ENCODE results near the gene RUNX1. TPM values are rescaled to one million over a fixed set of nuclear protein-coding genes. Genes with fewer than 3 reads are reported as not detected.

The RUNX1 gene
- total RNA-seq, 1 experiment from 2014 or later: 86.2 TPM

DNA sequence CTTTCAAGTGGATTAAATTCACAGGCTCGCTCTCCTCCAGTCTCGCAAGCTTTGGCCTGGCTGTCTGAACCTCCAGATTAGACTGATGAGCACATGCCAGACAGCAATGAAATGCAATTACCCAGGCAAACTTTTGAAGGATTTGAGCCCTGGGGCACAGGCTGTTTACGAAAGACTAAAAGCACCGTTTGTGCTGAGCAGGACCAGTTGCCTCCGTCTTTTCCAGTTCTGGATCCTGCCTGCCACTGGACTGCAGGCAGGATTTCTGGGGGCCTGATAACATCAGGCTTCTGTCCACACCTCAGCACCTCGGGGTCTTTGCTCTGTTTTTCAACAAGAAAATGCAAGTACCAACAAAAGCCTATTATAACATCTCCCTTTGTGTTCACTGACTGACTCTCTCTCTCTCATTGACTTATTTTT lies 234.6 kb downstream of the RUNX1 start:
- CTCF ChIA-PET: interaction anchor here (0.6 to 2.1 kb wide), 6 partner anchors 18 to 121 kb away, joined by 3 to 6 read pairs (median 4); no protein-coding TSS in a partner anchor
- H3K4me1 Mint-ChIP-seq (ENCODE audit: insufficient read depth, unreplicated experiment): peaks cover 58% of the 10 kb centered on the region
- no TSS peak for BruUV-seq (replicated peaks)

GRCh38 chr21:34813266-34813894 lies 235.7 kb downstream of the RUNX1 start:
- Mint-ChIP-seq H3K9me3 (ENCODE audit: unreplicated experiment) (no peaks in the 10 kb centered on the region), H3K27me3 (ENCODE audit: insufficient read depth, unreplicated experiment) (no peaks in the 10 kb centered on the region), H3K4me3 (ENCODE audit: unreplicated experiment) (peak overlapping the region; percentile 55), H3K36me3 (ENCODE audit: insufficient read depth, unreplicated experiment) (peaks cover 51% of the 10 kb centered on the region), H3K4me1 (ENCODE audit: insufficient read depth, unreplicated experiment) (peaks cover 60% of the 10 kb centered on the region), H3K27ac (ENCODE audit: low read depth, unreplicated experiment) (peak overlapping the region; percentile 85)
- no peak for TF ChIP-seq CTCF (IDR thresholded peaks at IDR 0.05; ENCODE audit: unreplicated experiment)
- ChIA-PET POLR2A (interaction anchor here (0.7 to 26.5 kb wide), 22 partner anchors 11 to 1256 kb away, joined by 3 to 972 read pairs (median 8); partner anchors contain the start of gene CBR1), CTCF (interaction anchor here (0.5 to 3.2 kb wide), 11 partner anchors 17 to 1023 kb away, joined by 3 to 21 read pairs (median 4); no protein-coding TSS in a partner anchor)
- peak; percentile 98 for DNase-seq (ENCODE audit: unreplicated experiment)
- TSS peak; percentile 77 for BruUV-seq (replicated peaks)
- intact Hi-C loops (cut with micrococcal nuclease): loop anchor here (1.0 to 2.0 kb wide), 3 partner anchors 23 to 69 kb away; no protein-coding TSS in a partner anchor

More for the DNA sequence above, 234.6 kb downstream of the RUNX1 start:
- Mint-ChIP-seq H3K36me3 (ENCODE audit: insufficient read depth, unreplicated experiment) (peaks cover 53% of the 10 kb centered on the region), H3K9me3 (ENCODE audit: unreplicated experiment) (no peaks in the 10 kb centered on the region), H3K27me3 (ENCODE audit: insufficient read depth, unreplicated experiment) (no peaks in the 10 kb centered on the region), H3K4me3 (ENCODE audit: unreplicated experiment) (peak overlapping the region; percentile 55), H3K27ac (ENCODE audit: low read depth, unreplicated experiment) (peak overlapping the region; percentile 85)
- POLR2A ChIA-PET: interaction anchor here (0.6 to 26.5 kb wide), 15 partner anchors 12 to 307 kb away, joined by 3 to 972 read pairs (median 15); no protein-coding TSS in a partner anchor
- TF ChIP-seq CTCF (IDR thresholded peaks at IDR 0.05; ENCODE audit: unreplicated experiment): no peak
- DNase-seq (ENCODE audit: unreplicated experiment): peak; percentile 76
- intact Hi-C loops (cut with micrococcal nuclease): no loop called here

DNA sequence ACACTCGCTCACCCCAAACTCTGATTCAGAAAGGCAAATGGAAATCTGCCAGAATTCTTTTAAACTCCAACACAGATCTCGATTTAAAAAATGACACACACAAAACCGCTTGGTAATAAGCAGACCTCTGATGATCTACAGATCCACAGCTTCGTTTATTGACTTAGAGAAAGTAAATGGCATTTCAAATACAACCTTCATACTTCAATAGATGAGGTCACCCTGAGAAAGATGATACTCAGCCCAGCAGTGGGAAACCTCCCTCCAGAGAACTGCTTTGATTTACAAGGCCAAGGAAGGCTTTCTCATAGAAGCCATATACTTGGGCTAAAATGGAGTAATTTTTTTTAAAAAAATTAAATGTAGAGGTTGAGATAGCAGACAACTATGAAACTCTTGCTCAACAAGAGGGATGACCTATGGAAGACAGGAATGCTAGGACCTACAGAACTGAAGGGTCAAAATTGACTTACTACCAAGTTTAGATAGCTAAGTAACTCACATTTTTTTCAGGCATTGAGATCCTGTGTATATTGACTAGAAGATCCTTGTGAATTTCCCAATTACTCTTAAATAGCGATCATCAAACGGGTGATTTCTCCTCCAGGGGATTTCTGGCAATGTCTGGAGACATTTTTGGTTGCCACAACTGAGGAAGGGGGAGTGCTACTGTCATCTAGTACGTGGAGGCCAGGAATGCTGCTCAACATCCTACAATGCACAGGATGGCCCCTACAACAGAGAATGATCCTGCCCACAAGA lies 236.4 kb downstream of the RUNX1 start:
- peak; percentile 57 for DNase-seq (ENCODE audit: unreplicated experiment)
- H3K27me3 Mint-ChIP-seq (ENCODE audit: insufficient read depth, unreplicated experiment): no peaks in the 10 kb centered on the region
- no peak for TF ChIP-seq CTCF (IDR thresholded peaks at IDR 0.05; ENCODE audit: unreplicated experiment)
- peaks cover 61% of the 10 kb centered on the region for H3K4me1 Mint-ChIP-seq (ENCODE audit: insufficient read depth, unreplicated experiment)
- ChIA-PET CTCF (interaction anchor here (0.7 to 3.2 kb wide), 8 partner anchors 11 to 119 kb away, joined by 3 to 21 read pairs (median 4); no protein-coding TSS in a partner anchor), POLR2A (interaction anchor here (0.7 to 26.5 kb wide), 24 partner anchors 10 to 1248 kb away, joined by 3 to 972 read pairs (median 8); partner anchors contain the start of gene SETD4)
- BruUV-seq (replicated peaks): no TSS peak
- peaks cover 46% of the 10 kb centered on the region for H3K36me3 Mint-ChIP-seq (ENCODE audit: insufficient read depth, unreplicated experiment)
- no peak overlapping the region for H3K27ac Mint-ChIP-seq (ENCODE audit: low read depth, unreplicated experiment)
- H3K4me3 Mint-ChIP-seq (ENCODE audit: unreplicated experiment): peak overlapping the region; percentile 9
- no peaks in the 10 kb centered on the region for H3K9me3 Mint-ChIP-seq (ENCODE audit: unreplicated experiment)
- intact Hi-C loops (cut with micrococcal nuclease): loop anchor here (1.0 to 2.0 kb wide), 3 partner anchors 24 to 68 kb away; no protein-coding TSS in a partner anchor
